ENCODE data around the gene NGLY1.

Gene NGLY1

GRCh38 chr3:25707268-25707926, 75.8 kb downstream of the NGLY1 start:
- DNase-seq, result no peak

- no peak for DNase-seq
Measured at GRCh38 chr3:25706213-25706612, 77.0 kb downstream of the NGLY1 start.

- DNase-seq, result no peak
Measured at GRCh38 chr3:25697553-25697952, 85.7 kb downstream of the NGLY1 start.

GRCh38 chr3:25695731-25696420, 87.4 kb downstream of the NGLY1 start:
- no peak for DNase-seq

GRCh38 chr3:25693238-25693637, 90.0 kb downstream of the NGLY1 start:
- DNase-seq, result no peak

GRCh38 chr3:25692341-25692740, 90.9 kb downstream of the NGLY1 start:
- DNase-seq, result no peak

GRCh38 chr3:25690768-25691533, 92.3 kb downstream of the NGLY1 start:
- DNase-seq, result no peak

- no peak for DNase-seq
Measured at GRCh38 chr3:25689226-25689625, 94.0 kb downstream of the NGLY1 start.

- no peak for DNase-seq
Measured at GRCh38 chr3:25687742-25688141, 95.5 kb downstream of the NGLY1 start.

GRCh38 chr3:25686766-25687165, 96.5 kb downstream of the NGLY1 start:
- DNase-seq, result no peak

GRCh38 chr3:25683882-25684281, 99.4 kb downstream of the NGLY1 start:
- DNase-seq, result no peak

GRCh38 chr3:25683410-25683809, 99.8 kb downstream of the NGLY1 start:
- DNase-seq, result no peak

- no peak for DNase-seq
Measured at GRCh38 chr3:25679642-25680302, 103.5 kb downstream of the NGLY1 start.

- DNase-seq, result no peak
Measured at GRCh38 chr3:25679166-25679565, 104.1 kb downstream of the NGLY1 start.

- no peak for DNase-seq
Measured at GRCh38 chr3:25678581-25678980, 104.7 kb downstream of the NGLY1 start.

- no peak for DNase-seq
Measured at GRCh38 chr3:25677121-25677520, 106.1 kb downstream of the NGLY1 start.

GRCh38 chr3:25674670-25675069, 108.6 kb downstream of the NGLY1 start:
- no peak for DNase-seq

GRCh38 chr3:25673738-25674298, 109.4 kb downstream of the NGLY1 start:
- DNase-seq, result no peak
